22Rv1 (cell line): ENCODE results near the gene KIF1A.

Experiments used
- H3K27ac ChIP-seq: fragments of 450-650 bp; 2 replicates; pipeline ENCODE4 v1.5.1; 2017
- CTCF ChIP-seq: fragments of 450-650 bp; IDR thresholded peaks from 2 replicates; pipeline ENCODE4 v1.5.1; 2017; ENCODE audit warnings: mild to moderate bottlenecking
- ZFX ChIP-seq: fragments of 450-650 bp; IDR thresholded peaks from 2 replicates; pipeline ENCODE4 v1.6.1; 2017; ENCODE audit warnings: antibody characterized with exemption, borderline replicate concordance

The KIF1A gene

DNA sequence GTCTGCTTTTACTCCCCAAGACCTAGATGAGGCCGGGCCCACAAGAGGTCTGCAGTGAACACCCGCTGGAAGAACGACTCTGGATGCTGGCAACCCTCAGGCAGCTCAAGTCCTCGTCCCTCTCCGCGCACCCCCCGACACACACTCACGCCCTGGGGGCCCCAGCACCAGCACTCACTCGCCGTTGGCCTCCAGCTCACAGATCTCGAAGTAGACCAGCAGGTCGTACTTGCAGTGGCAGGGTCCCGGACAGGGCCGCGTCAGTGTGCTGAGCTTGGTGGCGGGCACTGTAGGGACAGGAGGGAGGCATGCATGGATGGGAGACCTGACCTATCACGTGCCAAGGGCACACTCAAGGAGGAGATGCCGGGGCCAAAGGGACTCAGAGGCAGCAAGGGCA lies 78.9 kb downstream of the KIF1A start:
- TF ChIP-seq ZFX (no peak), CTCF (no peak)
- no peak overlapping the region for H3K27ac ChIP-seq

GRCh38 chr2:240739797-240740196 lies 80.2 kb downstream of the KIF1A start:
- TF ChIP-seq ZFX = no peak
- TF ChIP-seq CTCF = no peak

DNA sequence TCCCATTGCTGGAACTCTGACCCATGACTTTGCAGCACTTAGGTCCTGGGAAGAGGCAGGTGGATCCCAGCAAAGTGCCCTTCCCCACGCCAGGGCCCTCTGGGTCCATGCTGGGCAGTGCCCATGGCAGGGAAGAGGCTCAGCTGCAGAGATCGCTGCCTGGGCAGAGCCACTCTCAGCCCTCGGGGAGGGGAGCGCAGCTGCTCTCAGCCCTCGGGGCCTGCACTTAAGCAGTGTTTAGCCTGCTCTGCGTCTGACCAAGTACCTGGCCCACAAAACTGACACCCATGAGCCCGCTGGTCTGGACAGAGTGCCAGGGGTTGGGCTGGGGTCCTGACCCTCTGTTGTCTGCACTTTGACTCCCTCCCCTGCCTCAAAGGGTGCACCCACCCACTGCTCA lies 82.1 kb downstream of the KIF1A start:
- TF ChIP-seq ZFX (no peak), CTCF (no peak)
- H3K27ac ChIP-seq = no peak overlapping the region

More at GRCh38 chr2:240739797-240740196, 80.2 kb downstream of the KIF1A start:
- H3K27ac ChIP-seq = no peak overlapping the region

GRCh38 chr2:240737512-240737911 lies 82.5 kb downstream of the KIF1A start:
- no peak overlapping the region for H3K27ac ChIP-seq
- no peak for TF ChIP-seq CTCF

DNA sequence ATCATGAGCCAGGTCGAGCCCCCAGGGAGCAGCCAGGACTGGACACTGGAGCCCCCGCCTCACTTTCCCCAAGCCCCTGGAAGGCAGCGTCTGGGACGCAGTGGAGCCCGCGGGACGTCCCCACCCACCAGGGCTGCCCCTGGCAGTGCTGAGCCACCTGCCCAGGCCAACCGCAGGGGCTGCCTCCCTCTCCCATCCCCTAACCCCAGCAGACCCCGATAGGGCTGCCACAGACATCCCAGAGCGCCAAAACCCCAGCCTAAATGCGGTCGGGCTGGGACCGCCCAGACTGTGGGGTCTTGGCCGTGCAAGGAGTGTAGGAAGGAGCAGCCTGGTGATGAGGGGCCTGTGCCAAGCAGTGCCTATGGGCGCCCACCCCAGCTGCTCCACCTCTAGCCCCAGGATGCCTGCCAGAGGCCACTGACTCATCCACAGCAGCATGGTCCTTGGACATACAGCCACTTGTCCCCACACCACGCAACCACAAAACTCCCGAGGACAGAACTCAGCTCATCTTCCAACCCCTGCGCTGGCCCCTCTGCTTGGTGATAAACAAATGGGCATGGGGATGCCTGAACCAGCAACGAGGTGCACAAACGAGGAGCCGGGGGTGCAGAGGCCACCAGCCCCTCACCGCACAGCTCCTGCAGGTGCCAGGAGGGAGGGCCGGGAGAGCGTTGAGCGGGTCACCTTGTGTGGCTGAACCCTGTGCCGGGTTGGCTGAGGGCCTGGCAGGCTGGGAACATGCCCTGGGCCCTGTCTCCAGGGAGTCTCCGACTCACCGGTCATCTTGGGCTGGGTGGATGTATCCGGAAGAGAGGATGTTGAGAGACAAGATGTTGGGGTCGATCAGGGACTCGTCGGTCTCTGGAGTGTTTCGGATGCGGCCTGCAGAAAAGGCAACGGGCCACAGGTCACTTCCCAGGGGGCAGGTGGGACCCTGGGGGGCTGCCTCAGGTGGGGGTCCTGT lies 83.5 kb downstream of the KIF1A start:
- H3K27ac ChIP-seq = no peak overlapping the region
- TF ChIP-seq ZFX (no peak), CTCF (no peak)

DNA sequence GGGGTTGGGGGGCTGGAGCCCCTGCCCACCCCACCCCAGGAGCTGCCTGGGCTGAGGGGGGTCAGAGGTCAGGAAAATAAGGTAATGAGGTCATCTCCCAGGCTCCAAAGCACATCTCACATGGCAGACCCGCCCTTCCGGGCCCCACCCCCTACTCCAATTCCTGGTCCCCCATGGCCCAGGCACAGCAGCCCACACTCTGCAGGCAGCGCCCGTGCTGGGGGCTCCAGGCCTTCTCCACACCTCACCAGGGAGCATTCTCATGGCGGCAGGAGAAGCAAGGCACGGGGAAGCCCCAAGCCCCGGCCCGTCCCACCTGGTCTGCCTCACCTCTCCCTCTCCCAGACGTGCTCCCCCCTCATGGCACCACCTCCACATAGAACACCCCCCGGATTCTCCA lies 84.5 kb downstream of the KIF1A start:
- H3K27ac ChIP-seq = no peak overlapping the region
- TF ChIP-seq ZFX (no peak), CTCF (no peak)

DNA sequence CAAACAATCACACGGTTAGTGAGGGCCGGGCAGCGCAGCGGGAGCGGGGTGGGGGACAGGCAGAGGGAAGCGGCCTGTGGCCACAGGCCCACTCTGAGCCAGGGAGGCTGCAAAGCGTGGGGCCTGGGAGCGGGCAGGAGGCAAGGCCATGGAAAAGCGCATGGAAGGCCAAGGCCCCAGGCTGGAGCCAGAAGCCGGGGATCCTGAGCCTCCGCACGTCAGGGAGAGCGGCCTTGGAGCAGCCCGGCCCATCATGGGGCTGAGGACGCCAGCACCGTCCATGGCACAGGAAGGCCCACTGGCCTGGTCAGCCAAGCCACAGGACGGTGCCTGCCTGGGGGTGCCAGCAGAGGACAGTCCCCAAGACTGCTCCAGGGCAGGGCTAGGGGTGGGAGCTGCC lies 85.3 kb downstream of the KIF1A start:
- TF ChIP-seq CTCF = no peak
- TF ChIP-seq ZFX = no peak
- no peak overlapping the region for H3K27ac ChIP-seq
